NT2/D1 (cell line): ENCODE results near the gene KCNK2.

Source experiments
- YY1 ChIP-seq: IDR thresholded peaks from 2 replicates; pipeline ENCODE4 v1.6.1; 2011; ENCODE audit not compliant: insufficient read length, insufficient read depth
- ZNF274 ChIP-seq: IDR thresholded peaks from 2 replicates; pipeline ENCODE4 v1.6.1; 2011; ENCODE audit warnings: mild to moderate bottlenecking, low read depth, low read length

DNA sequence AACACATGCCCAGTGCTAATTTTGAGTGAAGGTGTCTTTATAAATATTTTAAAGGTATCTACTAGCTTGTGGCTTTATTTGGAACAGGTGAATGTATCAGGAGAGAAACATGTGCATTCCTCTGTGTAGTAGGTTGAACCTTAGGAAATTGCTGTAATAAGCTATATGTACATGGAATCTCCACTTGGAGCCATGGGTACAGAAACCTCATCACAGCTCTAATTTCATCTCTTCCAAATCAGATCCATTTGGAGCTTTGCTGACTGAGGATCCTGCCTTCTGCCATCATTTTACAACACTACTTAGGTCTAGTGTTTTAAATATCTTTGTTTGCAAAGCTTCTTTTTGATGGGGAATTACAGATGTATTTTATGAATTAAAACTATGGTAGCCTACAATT, 2.1 kb downstream of the KCNK2 start:
- TF ChIP-seq ZNF274 (no peak), YY1 (no peak)
